22Rv1 (cell line): Measurements from ENCODE around the gene GPR171.

Source experiments
- ZFX ChIP-seq: fragments of 450-650 bp; IDR thresholded peaks from 2 replicates; pipeline ENCODE4 v1.6.1; 2017; ENCODE audit warnings: antibody characterized with exemption, borderline replicate concordance
- TF ChIP-seq, protein P1 (sequence below): fragments of 450-650 bp; IDR thresholded peaks from 2 replicates; pipeline ENCODE4 v1.5.1; 2017; ENCODE audit warnings: mild to moderate bottlenecking

DNA sequence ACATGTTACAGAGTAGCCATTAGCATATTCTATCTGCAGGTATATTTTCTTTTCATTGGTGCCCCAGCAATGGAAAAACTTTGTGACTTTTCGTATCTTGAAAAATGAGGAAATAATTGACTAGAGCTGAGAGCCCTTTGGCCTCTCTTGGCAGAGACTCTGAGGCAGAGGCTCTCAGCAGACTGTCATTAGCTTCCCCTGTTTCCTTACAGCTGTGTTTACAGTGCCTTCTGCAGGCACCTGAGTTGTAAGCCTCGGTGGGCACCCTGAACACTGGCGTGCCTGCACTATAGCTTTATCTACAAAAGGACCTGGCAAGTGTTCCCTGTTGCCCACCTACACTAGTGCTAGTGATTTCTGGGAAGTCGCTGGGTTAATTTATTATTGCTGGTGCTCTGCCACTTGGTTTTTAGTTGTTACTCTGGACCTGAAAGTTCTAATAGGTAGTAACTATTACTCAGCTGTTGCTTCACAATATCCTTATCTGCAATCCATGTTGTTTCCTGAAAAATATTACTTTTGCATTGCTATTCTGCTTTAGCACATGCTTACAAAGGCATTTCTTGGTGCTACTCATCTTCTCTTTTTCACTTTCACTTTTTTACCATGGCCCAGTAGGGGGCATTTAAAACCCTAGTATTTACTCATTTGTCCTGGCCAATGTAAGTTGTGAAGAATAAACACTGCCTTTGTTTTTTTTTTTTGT, 7.8 kb upstream of the GPR171 start:
- TF ChIP-seq, protein P1, sequence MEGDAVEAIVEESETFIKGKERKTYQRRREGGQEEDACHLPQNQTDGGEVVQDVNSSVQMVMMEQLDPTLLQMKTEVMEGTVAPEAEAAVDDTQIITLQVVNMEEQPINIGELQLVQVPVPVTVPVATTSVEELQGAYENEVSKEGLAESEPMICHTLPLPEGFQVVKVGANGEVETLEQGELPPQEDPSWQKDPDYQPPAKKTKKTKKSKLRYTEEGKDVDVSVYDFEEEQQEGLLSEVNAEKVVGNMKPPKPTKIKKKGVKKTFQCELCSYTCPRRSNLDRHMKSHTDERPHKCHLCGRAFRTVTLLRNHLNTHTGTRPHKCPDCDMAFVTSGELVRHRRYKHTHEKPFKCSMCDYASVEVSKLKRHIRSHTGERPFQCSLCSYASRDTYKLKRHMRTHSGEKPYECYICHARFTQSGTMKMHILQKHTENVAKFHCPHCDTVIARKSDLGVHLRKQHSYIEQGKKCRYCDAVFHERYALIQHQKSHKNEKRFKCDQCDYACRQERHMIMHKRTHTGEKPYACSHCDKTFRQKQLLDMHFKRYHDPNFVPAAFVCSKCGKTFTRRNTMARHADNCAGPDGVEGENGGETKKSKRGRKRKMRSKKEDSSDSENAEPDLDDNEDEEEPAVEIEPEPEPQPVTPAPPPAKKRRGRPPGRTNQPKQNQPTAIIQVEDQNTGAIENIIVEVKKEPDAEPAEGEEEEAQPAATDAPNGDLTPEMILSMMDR = no peak; the same call in 1 of the 2 replicates
- no peak for TF ChIP-seq ZFX
